Activated CD4-positive, alpha-beta T cell treated with anti-CD3 and anti-CD28 coated beads, Interleukin-2, amount 10 ng/mL, durations not matched to agents 24 days and 14 days (primary cell): ENCODE results near the gene GAB2. TPM values are rescaled to one million over a fixed set of nuclear protein-coding genes. Genes with fewer than 3 reads are reported as not detected.
"Not testable (repeated sequence)": the region's sequence is repeated elsewhere in the genome, so short reads cannot be mapped to it uniquely, and the experiment has no call there.

ENCODE experiments used
- DNase-seq: peaks from one replicate; pipeline ENCODE4 v3.0.0; 2022
- H3K27ac Mint-ChIP-seq: one replicate; pipeline ENCODE4 v1.8.0; 2022; ENCODE audit warnings: mild to moderate bottlenecking, mixed read lengths
- H3K27me3 Mint-ChIP-seq: one replicate; pipeline ENCODE4 v1.8.0; 2022; ENCODE audit warnings: mixed read lengths
- H3K36me3 Mint-ChIP-seq: one replicate; pipeline ENCODE4 v1.8.0; 2022; ENCODE audit warnings: low read depth, mild to moderate bottlenecking, mixed read lengths
- H3K4me1 Mint-ChIP-seq: one replicate; pipeline ENCODE4 v1.8.0; 2021; ENCODE audit warnings: mixed read lengths
- H3K4me3 Mint-ChIP-seq: one replicate; pipeline ENCODE4 v1.8.0; 2022; ENCODE audit warnings: mild to moderate bottlenecking, moderate library complexity, mixed read lengths
- H3K9me3 Mint-ChIP-seq: one replicate; pipeline ENCODE4 v1.8.0; 2021; ENCODE audit warnings: mixed read lengths
- intact Hi-C: fragments of 100-400 bp; cut with micrococcal nuclease; formaldehyde crosslinking; loops from one replicate; pipeline ENCODE4 v1.15.1; 2023
- total RNA-seq: library from RNA; stranded (reverse); gene quantifications from 2 replicates; pipeline ENCODE4 v1.2.3, GENCODE V29; 2022

The GAB2 gene
- total RNA-seq, 1 donor from 2014 or later, result 16.1 TPM

DNA sequence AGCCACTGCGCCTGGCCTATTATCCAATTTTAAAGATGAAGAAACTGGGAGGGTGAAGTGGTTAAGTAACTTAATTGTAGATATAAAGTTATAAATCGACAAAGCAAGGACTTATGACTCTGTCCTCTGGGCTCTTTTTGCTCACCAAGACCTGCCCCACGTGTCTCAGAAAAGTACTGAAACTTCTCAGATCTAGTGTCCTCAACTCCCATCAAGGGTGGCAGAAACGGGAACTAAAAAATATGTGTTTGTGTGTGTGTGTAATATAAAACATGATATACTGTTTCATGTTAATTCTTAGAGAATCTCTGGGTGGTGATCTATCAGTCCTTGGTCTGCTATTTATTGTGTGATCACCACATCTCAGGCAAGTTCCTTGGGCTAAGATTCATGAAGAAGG is 104.9 kb downstream of the GAB2 start:
- intact Hi-C loops, result loop anchor here (1.0 to 2.0 kb wide), 2 partner anchors 13 to 20 kb away; no protein-coding TSS in a partner anchor
- peak overlapping the region; percentile 16 for H3K27ac Mint-ChIP-seq
- no peak overlapping the region for H3K4me3 Mint-ChIP-seq
- no peaks in the 10 kb centered on the region for H3K27me3 Mint-ChIP-seq
- H3K9me3 Mint-ChIP-seq, result no peaks in the 10 kb centered on the region
- peaks cover 15% of the 10 kb centered on the region for H3K36me3 Mint-ChIP-seq
- H3K4me1 Mint-ChIP-seq, result peaks cover 52% of the 10 kb centered on the region
- no peak for DNase-seq

DNA sequence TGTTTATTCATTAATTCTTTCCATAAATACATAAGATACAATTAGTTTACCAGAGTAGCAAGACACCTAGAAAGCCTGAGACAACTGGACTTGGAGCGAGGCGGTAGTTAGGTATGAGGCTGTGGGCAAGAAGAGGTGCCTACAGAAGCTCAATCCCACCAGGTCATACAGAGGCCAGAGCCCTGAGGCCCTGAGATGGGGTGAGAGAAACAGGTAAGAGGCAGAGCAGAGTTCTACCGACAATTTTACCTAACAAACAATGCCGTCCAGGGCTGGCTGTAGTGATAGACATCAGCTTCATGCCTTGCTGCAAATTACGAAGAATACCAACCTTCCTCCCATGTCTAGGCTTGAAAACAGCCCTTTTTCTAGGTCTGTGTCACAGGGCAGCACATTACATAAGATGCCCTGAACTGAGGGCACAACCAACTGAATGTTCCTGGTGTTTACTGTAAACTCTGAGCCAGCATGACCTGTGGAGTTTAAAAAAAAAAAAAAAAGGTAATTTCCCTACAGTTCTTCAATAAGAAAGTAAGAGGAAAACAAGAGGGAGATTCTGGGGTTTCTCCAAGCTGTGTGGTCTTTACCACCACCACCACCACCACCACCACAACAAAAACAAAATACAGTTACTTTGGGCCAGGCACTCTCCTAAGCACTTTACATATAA is 105.8 kb downstream of the GAB2 start:
- Mint-ChIP-seq H3K4me1 (peaks cover 51% of the 10 kb centered on the region), H3K27ac (peak overlapping the region; percentile 59), H3K27me3 (no peaks in the 10 kb centered on the region), H3K36me3 (peaks cover 16% of the 10 kb centered on the region), H3K9me3 (no peaks in the 10 kb centered on the region), H3K4me3 (peak overlapping the region; percentile 15)
- DNase-seq, result peak; percentile 77
- intact Hi-C loops, result loop anchor here (1.0 to 2.0 kb wide), 2 partner anchors 13 to 19 kb away; no protein-coding TSS in a partner anchor

DNA sequence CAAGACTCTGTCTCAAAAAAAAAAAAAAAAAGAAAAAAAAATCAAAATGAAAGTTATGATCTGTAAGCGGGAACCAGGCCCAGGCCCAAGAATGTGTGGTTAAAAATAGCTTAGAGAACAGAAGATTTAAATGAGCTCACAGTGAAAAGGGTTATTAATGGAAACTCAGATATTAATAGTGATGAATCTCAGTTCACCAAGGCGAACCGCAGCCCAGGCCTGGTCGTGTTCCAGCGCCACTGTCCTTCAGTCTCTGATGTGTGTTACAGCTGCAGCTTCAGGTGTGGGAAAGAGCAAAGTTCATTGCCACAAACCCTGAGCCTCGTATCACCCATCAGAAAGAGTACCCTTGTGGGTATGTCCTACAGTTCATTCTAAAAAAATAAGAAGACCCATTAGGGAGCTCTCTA is 107.1 kb downstream of the GAB2 start:
- H3K4me3 Mint-ChIP-seq, result no peak overlapping the region
- intact Hi-C loops, result no loop called here

DNA sequence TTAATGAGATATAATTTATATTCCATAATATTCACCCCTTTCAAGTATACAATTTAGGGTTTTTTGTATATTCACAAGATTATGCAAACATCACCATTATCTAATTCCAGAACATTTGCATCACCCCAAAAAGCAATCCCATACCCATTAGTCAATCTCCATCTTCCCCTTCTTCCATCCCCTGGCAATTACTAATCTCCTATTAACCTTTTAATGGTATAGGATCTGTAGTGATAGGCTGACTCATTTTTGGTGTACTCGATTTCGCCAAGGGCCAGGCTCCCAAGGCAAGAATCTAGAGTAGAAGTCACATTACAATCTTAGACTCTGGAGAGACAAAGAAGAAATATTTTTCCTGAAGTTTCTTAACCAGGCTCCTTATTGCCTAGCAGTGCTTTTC is 113.4 kb downstream of the GAB2 start:
- Mint-ChIP-seq H3K27ac (no peak overlapping the region), H3K27me3 (peaks cover 2% of the 10 kb centered on the region), H3K4me1 (peaks cover 22% of the 10 kb centered on the region), H3K4me3 (no peak overlapping the region), H3K36me3 (peaks cover 27% of the 10 kb centered on the region), H3K9me3 (peaks cover 7% of the 10 kb centered on the region)
- intact Hi-C loops, result no loop called here
- DNase-seq, result no peak

More for the DNA sequence above, 107.1 kb downstream of the GAB2 start:
- Mint-ChIP-seq H3K4me1 (peaks cover 48% of the 10 kb centered on the region), H3K36me3 (peaks cover 11% of the 10 kb centered on the region), H3K27ac (no peak overlapping the region), H3K27me3 (no peaks in the 10 kb centered on the region), H3K9me3 (no peaks in the 10 kb centered on the region)
- no peak for DNase-seq

DNA sequence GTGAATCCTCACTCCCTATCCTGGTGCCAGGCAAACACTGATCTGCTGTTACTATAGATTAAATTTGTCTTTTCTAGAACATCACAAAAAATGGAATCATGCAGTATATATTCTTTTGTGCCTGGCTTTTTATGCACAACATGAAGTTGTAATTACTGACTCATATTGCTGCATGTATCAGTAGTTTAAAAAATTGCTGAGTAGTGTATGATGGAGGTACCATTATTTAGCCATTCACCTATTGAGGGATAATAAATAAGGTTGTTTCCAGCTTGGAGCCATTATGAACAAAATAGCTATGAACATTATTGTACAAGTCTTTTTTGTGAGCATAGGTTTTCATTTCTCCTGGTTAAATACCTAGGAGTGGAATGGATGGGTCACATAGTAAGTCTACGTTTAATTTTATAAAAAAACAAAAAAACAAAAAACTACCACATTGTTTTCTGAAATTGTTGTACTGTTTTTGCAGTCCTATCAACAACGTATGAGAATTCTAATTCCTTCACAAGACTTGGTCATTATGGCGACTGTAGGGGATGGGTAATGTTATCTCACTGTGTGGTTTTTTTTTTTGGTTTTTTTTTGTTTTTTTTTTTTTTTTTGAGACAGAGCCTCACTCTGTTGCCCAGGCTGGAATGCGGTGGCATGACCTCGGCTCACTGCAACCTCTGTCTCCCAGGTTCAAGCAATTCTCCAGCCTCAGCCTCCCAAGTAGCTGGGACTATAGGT is 117.3 kb downstream of the GAB2 start:
- intact Hi-C loops, result no loop called here
- Mint-ChIP-seq H3K27me3 (peaks cover 2% of the 10 kb centered on the region), H3K4me3 (no peak overlapping the region), H3K4me1 (peaks cover 30% of the 10 kb centered on the region), H3K27ac (no peak overlapping the region), H3K9me3 (peaks cover 14% of the 10 kb centered on the region), H3K36me3 (peaks cover 34% of the 10 kb centered on the region)
- DNase-seq, result no peak

DNA sequence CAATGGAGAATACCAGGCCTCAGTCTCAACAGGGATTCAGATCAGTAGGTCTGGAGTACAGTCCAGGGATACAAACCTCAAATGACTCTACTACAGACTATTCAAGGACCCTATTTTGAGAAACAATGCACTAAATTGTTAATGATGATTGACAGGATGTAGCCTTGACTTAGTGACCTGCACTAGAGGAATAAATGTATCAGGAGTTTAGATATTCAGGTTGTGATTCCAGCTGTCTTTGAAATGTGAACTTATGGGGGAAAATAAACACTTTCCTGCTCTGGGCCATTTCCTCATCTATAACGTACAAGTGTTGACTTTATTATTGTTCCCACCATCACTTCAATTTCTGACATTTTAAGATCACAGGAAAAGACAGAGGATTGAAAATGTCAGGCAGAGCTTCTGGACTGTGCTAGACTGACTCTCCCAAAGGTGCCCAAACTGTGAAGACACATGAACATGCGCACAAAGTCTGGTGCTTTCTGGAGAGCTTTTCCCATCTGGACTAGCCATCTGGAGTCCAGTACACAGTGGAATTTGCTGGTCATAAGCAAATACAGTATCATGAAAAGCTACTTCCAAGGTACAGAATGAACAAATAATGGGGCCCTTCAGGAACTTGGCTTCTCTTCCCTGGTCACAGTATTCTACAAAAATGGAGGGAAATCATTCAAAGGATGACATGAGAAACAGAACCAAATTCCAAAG is 118.5 kb downstream of the GAB2 start:
- intact Hi-C loops, result no loop called here
- Mint-ChIP-seq H3K9me3 (peaks cover 16% of the 10 kb centered on the region), H3K27ac (no peak overlapping the region), H3K27me3 (no peaks in the 10 kb centered on the region), H3K36me3 (peaks cover 34% of the 10 kb centered on the region), H3K4me1 (peaks cover 30% of the 10 kb centered on the region), H3K4me3 (no peak overlapping the region)
- no peak for DNase-seq

DNA sequence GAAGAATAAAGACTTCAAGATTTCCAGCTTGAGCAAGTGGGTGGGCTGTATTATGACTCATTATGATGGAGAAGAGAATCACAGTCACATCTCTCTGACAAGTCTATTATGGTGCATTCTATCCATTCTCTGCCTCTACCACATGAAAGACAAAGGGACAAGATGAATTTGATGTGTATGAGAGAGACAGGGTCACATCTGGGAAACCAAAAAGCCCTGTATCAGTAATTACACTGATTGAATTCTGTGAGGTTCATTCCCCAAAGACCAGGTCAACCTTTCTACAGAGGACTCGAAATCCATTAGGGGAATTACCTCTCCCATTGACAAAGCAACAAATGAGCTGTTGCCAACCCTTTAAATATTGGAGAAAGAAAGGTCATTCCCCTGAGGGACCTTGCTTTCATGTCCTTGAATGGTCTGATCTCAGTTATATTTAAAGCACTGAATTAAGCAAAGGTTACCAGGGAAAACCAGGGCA is 119.3 kb downstream of the GAB2 start:
- no peak overlapping the region for H3K4me3 Mint-ChIP-seq
- H3K36me3 Mint-ChIP-seq, result peaks cover 39% of the 10 kb centered on the region
- H3K4me1 Mint-ChIP-seq, result peaks cover 33% of the 10 kb centered on the region
- DNase-seq, result no peak
- H3K9me3 Mint-ChIP-seq, result peaks cover 19% of the 10 kb centered on the region
- H3K27ac Mint-ChIP-seq, result peak overlapping the region; percentile 43
- intact Hi-C loops, result no loop called here
- no peaks in the 10 kb centered on the region for H3K27me3 Mint-ChIP-seq

DNA sequence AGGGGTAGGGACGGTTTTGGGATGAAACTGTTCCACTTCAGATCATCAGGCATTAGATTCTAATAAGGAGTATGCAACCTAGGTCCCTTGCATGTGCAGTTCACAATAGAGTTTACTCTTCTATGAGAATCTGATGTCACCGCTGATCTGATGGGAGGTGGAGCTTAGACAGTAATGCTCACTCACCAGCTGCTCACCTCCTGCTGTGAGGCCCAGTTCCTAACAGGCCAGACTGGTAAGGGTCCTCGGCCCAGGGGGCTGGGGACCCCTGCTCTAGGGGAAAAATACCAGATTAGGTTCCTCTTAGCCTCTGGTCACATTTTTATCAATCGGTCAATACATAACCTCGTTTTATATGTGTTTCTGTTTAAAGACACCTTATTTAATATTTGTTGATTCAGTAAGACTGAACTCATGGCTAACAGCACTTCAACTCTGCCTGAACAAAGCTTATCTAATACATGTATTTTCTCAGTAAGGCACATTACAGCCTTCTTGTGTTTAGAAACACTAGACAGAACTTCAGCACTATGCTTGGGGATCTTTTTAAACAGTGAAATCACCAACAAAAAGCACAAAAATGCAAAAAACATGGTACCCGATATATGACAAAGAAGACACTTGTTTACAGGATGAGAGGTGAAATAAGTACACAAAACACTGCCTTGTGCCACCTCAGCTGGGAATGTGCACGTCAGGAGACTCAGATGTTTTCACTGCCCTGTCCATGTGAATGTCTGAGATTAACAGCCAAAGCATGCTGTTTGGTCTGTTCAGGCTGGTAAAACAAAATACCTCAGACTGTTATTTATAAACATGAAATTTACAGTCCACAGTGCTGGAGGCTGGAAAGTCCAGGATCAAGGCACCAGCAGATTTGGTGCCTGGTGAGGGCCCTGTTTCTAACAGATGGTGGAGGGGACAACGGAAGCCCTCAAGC is 121.4 kb downstream of the GAB2 start:
- Mint-ChIP-seq H3K36me3 (peaks cover 38% of the 10 kb centered on the region), H3K27ac (no peak overlapping the region), H3K4me3 (no peak overlapping the region), H3K4me1 (peaks cover 47% of the 10 kb centered on the region), H3K27me3 (no peaks in the 10 kb centered on the region), H3K9me3 (peaks cover 19% of the 10 kb centered on the region)
- DNase-seq, result no peak
- intact Hi-C loops, result no loop called here

DNA sequence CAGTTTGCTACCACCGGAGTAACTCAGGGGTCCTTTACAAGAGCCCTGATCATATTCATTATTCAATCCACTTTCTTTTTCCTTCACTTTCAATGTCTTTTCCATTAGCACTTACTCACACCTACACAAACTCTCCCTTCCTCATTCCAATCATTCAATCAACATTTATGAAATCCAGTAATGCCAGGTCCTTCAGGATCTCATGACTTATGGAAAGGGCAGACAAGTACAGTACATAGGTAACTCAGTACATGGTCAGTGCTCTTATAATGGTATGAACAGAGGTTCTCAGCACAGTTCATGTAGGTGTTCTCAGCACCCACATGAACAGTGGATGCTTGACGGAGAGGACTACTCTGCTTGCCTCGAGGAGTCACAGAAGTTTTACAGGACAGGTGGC is 122.3 kb downstream of the GAB2 start:
- peaks cover 43% of the 10 kb centered on the region for H3K36me3 Mint-ChIP-seq

DNA sequence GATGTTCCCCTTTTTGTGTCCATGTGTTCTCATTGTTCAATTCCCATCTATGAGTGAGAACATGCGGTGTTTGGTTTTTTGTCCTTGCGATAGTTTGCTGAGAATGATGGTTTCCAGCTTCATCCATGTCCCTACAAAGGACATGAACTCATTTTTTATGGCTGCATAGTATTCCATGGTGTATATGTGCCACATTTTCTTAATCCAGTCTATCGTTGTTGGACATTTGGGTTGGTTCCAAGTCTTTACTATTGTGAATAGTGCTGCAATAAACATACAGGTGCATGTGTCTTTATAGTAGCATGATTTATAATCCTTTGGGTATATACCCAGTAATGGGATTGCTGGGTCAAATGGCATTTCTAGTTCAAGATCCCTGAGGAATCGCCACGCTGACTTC is 123.5 kb downstream of the GAB2 start:
- intact Hi-C loops, result loop anchor here (5.0 kb wide), 2 partner anchors 107 to 268 kb away; partner anchors contain the start of genes KCTD21 and USP35
- peaks cover 50% of the 10 kb centered on the region for H3K36me3 Mint-ChIP-seq
- H3K4me3 Mint-ChIP-seq, result not testable (repeated sequence)

More for the DNA sequence above, 122.3 kb downstream of the GAB2 start:
- intact Hi-C loops, result no loop called here
- Mint-ChIP-seq H3K27me3 (no peaks in the 10 kb centered on the region), H3K4me1 (peaks cover 54% of the 10 kb centered on the region), H3K4me3 (no peak overlapping the region), H3K9me3 (peaks cover 25% of the 10 kb centered on the region), H3K27ac (no peak overlapping the region)
- no peak for DNase-seq

DNA sequence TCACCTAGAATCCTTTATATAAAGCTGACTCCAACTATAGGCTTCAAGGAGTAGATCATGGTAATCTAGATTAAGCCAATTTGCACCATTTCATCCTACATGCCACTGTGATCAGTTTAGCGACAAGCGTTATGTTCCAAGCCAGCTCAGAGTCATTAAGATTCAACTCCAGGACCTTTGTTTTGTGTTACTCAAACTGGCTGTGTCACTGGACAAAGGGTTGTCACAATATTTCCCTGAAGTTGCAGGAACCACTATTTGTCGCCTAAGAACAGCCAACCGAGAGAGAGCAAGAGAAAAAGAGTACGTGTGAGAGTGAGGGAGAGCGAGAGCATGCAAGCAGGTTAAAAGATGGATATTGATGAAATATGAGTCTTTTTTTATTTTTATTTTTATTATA is 124.1 kb downstream of the GAB2 start:
- Mint-ChIP-seq H3K4me1 (peaks cover 57% of the 10 kb centered on the region), H3K9me3 (peaks cover 30% of the 10 kb centered on the region), H3K4me3 (no peak overlapping the region), H3K36me3 (peaks cover 54% of the 10 kb centered on the region), H3K27ac (peak overlapping the region; percentile 5), H3K27me3 (no peaks in the 10 kb centered on the region)
- DNase-seq, result no peak
- intact Hi-C loops, result loop anchor here (2.0 to 5.0 kb wide), 4 partner anchors 19 to 269 kb away; partner anchors contain the start of genes GAB2, KCTD21 and USP35

More for the DNA sequence above, 123.5 kb downstream of the GAB2 start:
- not testable (repeated sequence) for H3K27ac Mint-ChIP-seq, H3K27me3 Mint-ChIP-seq, DNase-seq
- peaks cover 30% of the 10 kb centered on the region for H3K9me3 Mint-ChIP-seq
- H3K4me1 Mint-ChIP-seq, result peaks cover 60% of the 10 kb centered on the region

DNA sequence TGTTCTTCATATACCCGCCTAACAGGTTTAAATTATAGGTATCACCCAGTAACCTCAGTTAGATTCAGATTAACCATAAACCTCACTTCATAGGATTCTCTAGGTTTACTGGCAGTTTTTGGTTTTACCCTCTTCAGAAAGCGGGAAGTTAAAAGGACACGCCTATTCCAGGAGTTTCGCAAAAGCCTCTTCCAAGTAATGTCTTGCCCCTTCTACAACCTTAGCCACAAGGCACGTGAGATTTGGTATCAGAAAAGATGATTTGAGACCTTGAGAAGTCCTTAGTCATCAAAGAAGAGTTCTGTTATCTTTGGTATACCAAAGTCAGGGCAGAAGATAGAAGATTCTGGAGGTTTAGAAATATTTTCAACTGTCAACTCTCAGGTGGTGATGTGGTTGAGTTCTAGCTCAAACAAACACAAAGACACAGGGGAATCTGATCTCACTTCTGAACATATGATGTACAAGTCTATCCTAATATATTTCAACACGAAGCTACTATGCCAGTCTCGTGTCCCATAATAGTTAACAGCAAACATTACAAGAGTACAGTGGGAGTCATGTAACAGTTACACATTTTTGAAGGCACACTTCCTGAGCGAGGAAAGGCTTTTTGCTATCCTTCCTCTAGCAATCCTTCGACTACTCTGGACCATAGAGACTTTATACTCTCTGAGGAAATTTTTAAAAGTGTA is 125.4 kb downstream of the GAB2 start:
- DNase-seq, result peak; percentile 90
- Mint-ChIP-seq H3K9me3 (peaks cover 28% of the 10 kb centered on the region), H3K4me3 (peak overlapping the region; percentile 49), H3K27me3 (no peaks in the 10 kb centered on the region), H3K36me3 (peaks cover 50% of the 10 kb centered on the region), H3K4me1 (peaks cover 51% of the 10 kb centered on the region), H3K27ac (peak overlapping the region; percentile 86)
- intact Hi-C loops, result loop anchor here (1.0 to 5.0 kb wide), 5 partner anchors 21 to 270 kb away; partner anchors contain the start of genes GAB2, KCTD21 and USP35
